Measurements from ENCODE around the gene C15orf39. TPM values are rescaled to one million over a fixed set of nuclear protein-coding genes. Genes with fewer than 3 reads are reported as not detected.

C15orf39 gene
- total and polyA plus RNA-seq, 9 of the 15 experiments (the other 6 are each of a cell fraction or from before 2014, with no cell fraction given), result 0.31 to 29.8 (median 4.4) TPM

DNA sequence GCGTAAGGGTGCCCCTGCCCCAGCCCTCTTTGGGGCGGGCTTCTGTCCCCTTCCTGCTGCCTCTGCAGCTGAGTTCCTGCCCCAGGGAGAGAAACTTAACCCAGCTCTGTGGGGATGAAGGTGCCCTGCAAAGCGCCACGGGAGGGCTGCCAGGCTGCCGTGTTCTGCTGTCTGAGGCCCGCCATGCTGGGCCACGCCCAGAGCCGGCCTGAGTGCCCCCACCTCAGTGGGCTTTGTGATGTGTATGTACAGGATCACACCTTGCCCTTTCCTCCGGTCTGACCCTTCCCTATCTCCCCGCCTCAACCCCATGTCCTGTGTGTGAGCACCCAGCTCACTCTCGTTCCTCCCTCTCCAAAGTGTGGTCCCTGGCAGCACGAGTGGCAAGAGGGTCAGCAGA lies 22.6 kb downstream of the C15orf39 start:
- POLR2A ChIA-PET, result interaction anchor here (0.8 to 0.9 kb wide), 2 partner anchors 10 to 290 kb away, joined by 3 to 4 read pairs; no protein-coding TSS in a partner anchor

More for the DNA sequence above, 22.6 kb downstream of the C15orf39 start:
- Histone ChIP-seq H3K9me3 (replicated peaks; ENCODE audit: control insufficient read depth, insufficient read depth, low read depth, low read length) (no peaks in the 10 kb centered on the region), H3K4me2 (ENCODE audit: insufficient read depth, low read length) (no peak overlapping the region), H3K4me3 (no peak overlapping the region), H4K20me1 (replicated peaks; ENCODE audit: control insufficient read depth, insufficient read depth, low read length) (no peaks in the 10 kb centered on the region), H3K36me3 (ENCODE audit: control insufficient read depth, insufficient read depth, low read length) (no peaks in the 10 kb centered on the region), H3K27ac (ENCODE audit: extremely low read depth, low read depth, low read length) (no peak overlapping the region), H3K4me1 (replicated peaks in 1 of 2; ENCODE audit: control insufficient read depth in 2 of 2, insufficient read depth in 2 of 2, low read length in 2 of 2) (peaks cover 0 to 10% of the 10 kb centered on the region in 2 experiments; a peak in 2 of 5 replicates), H3K9ac (ENCODE audit: insufficient read depth in 1 of 2, low read depth in 2 of 2, low read length in 2 of 2) (no peak overlapping the region; a peak in 1 of 4 replicates), H3K27me3 (ENCODE audit: control insufficient read depth in 2 of 2, insufficient read depth in 2 of 2, low read length in 2 of 2) (peaks cover 26 to 58% of the 10 kb centered on the region in 2 experiments), H3K79me2 (ENCODE audit: control insufficient read depth, insufficient read depth, low read length) (no peaks in the 10 kb centered on the region), H2AFZ (ENCODE audit: low read depth, low read length) (no peak overlapping the region), H3K9me1 (ENCODE audit: control insufficient read depth, insufficient read depth, low read length) (no peaks in the 10 kb centered on the region)
- no peak for DNase-seq (ENCODE audit: extremely low read depth in 1 of 4, low spot score in 3 of 4)
- TF ChIP-seq ZFX (CRISPR knock-in tag; IDR thresholded peaks at IDR 0.05) (no peak), MCM2 (IDR thresholded peaks at IDR 0.05; ENCODE audit: low read depth) (no peak), ZNF408 (CRISPR knock-in tag; IDR thresholded peaks at IDR 0.05; ENCODE audit: low read depth) (no peak), UBTF (IDR thresholded peaks at IDR 0.05; ENCODE audit: borderline replicate concordance in 1 of 2, low read depth in 2 of 2, low read length in 2 of 2) (no peak), CBX8 (IDR thresholded peaks at IDR 0.05; ENCODE audit: borderline replicate concordance, extremely low read depth, low read depth, low read length, poor library complexity, severe bottlenecking) (no peak), MNT (conservative IDR thresholded peaks at IDR 0.05) (no peak), HINFP (tag; conservative IDR thresholded peaks at IDR 0.05; ENCODE audit: low read depth) (no peak), TARDBP (IDR thresholded peaks at IDR 0.05) (no peak)
- WGBS (ENCODE audit: insufficient coverage, low coverage, missing lambda C conversion rate), result 5% methylated on average over 12 of the region's 12 CpGs
- in situ Hi-C loops (cut with MboI) (loop anchor here (5.0 kb wide), 1 partner anchor 83 kb away; no protein-coding TSS in a partner anchor), intact Hi-C loops (cut with micrococcal nuclease) (no loop called here)
- no peak for FAIRE-seq
- CTCF ChIA-PET (ENCODE audit: low intra/inter-chr PET ratio), result no interaction called here
- no TSS peak for BruUV-seq (replicated peaks)
- no peak for ATAC-seq
